ENCODE results near the gene BCAS4.

BCAS4 gene

DNA sequence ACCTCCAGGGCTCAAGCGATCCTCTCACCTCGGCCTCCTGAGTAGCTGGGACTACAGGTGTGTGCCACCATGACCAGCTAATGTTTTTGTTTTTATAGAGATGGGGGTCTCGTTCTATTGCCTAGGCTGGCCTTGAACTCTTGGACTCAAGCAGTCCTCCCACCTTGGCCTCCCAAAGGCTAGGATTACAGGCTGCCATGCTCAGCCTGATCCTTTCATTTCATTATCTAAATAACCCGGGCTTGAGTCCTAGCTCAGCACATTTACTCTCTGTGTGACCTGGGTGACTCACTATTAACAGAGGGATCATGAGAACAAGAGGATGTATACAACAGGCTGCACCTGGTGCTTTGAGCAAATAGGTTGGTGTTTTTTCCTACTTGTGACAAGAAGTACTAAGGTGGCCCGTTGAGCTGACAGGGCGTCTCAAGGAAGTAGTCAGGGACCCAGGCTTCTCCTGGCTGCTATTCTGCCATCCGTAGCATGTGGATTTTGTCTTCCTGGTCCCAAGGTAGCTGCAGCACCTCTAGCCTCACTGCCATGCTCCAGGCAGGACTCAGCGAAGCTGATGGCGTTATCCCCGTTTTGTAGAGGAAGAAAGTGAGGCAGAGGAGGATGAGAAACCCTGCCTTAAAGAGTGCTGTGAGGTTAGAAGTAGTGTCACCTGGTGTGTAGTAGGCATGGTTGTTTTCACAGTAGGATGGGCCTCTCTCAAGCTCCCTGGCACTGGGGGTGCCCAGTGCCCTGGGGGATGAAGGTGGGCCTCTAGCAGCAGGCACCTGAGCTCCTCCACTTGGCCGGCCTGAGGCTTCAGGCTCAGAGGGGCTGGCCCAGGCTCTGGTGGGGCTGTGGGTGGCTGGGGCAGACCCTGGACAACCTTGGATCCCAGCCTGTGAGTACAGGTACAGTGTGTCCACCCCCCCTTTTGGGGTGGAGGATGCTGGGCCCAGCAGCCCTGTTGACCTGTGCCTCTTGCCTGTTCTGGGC is 73.9 kb downstream of the BCAS4 start:
- Histone ChIP-seq H3K4me3 (ENCODE audit: control insufficient read depth in 1 of 7, extremely low read depth in 1 of 7, insufficient read depth in 4 of 7, low read depth in 2 of 7, low read length in 6 of 7) (no peak overlapping the region), H3K27me3 (replicated peaks in 2 of 5; ENCODE audit: control insufficient read depth in 4 of 5, insufficient read depth in 5 of 5, low read length in 4 of 5) (no peaks in the 10 kb centered on the region), H3K27ac (ENCODE audit: insufficient read depth in 1 of 2, low read depth in 1 of 2, low read length in 2 of 2, poor library complexity in 1 of 2, severe bottlenecking in 2 of 2) (no peak overlapping the region), H3K9me3 (ENCODE audit: control extremely low read depth in 1 of 5, control insufficient read depth in 4 of 5, insufficient read depth in 2 of 5, low read depth in 1 of 5, low read length in 4 of 5) (no peaks in the 10 kb centered on the region), H3K36me3 (ENCODE audit: control insufficient read depth in 4 of 4, insufficient read depth in 4 of 4, low read length in 3 of 4) (peaks cover 0 to 8% (median 3%) of the 10 kb centered on the region in 4 experiments), H3K4me1 (ENCODE audit: control extremely low read depth in 1 of 4, control insufficient read depth in 4 of 4, insufficient read depth in 4 of 4, low read length in 3 of 4) (peaks cover 0 to 17% (median 11%) of the 10 kb centered on the region in 4 experiments)
- ChIA-PET POLR2A (no interaction called here), CTCF (no interaction called here)
- 95% methylated on average over 7 of the region's 11 CpGs for WGBS (ENCODE audit: insufficient coverage)
- DNase-seq: no peak

DNA sequence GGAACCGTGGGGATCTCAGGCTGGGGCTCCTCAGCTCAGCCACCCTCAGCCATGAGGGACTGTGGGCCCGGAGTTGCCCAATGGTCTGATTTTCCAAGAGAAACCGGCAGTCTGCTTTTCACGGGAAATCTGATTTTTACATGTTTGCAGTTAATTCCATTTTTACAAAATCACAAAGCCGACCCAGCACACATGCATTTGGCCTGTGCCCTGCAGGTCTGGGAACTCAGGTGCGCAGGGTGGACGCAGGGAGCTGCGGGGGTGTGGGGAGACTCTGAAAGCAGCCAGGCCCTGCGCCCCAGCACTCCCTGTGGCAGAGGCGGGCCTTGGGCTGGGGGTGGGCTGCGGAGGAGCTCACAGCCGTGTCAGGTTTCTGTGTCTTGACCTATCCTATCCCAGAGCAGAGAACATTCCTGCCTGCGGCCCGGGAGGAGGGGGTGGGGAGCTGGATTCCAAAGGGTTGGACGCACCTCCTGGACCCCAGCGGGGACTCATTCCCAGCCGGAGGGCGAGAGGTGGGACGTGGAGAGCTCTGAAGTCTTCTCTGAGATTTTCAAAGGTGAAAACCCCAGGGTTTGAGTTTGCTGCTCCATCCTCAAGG is 75.8 kb downstream of the BCAS4 start:
- ChIA-PET POLR2A (no interaction called here), CTCF (interaction anchor here (1.0 to 1.7 kb wide), 7 partner anchors 13 to 52 kb away, joined by 3 to 5 read pairs (median 3); no protein-coding TSS in a partner anchor)
- peaks cover 0 to 10% (median 1%) of the 10 kb centered on the region in 4 experiments for H3K36me3 ChIP-seq (ENCODE audit: control insufficient read depth in 4 of 4, insufficient read depth in 4 of 4, low read length in 3 of 4)

DNA sequence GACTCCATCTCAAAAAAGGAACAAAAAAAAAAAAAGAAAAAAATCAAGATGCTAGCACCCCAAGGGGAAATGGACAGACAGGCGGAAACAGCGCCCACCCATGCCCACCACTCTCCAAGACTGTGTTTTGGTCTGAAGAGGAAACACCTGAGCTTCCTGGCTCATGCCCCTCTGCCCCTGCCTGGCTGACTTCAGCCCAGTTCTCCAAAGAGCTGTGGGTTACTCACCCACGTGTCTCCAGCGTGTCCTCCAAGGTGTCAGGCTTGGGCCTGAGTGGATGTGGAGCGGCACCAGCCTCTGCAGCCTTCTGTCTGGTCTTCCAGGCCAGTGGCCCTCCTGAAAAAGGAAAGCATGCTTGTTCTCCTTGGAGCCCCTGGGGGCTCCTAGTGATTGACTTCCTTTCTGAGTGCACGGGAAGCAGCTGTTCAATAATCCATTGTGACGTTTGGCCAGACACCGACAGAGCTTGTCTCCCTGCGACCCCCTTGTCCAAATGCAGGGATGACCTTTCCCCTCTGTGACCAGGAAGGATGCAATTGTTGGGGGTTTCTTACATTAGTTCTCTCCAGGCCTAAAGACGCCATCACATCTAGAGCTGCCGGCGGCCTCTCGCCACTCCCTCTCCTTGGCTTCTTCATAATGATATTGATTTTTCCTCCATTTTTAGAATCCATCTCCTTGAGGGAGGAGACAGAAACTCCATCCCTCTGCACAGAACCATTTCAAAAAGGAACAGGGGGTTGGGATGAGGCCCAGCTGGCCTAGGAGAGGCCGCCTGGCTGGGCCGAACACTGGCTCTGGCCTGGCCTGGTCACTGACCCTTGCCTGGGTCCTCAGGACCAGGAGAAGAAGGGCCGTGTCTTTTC is 77.9 kb downstream of the BCAS4 start:
- Histone ChIP-seq H3K9me3 (ENCODE audit: control extremely low read depth in 1 of 5, control insufficient read depth in 4 of 5, insufficient read depth in 2 of 5, low read depth in 1 of 5, low read length in 4 of 5) (no peaks in the 10 kb centered on the region), H3K27me3 (replicated peaks in 2 of 5; ENCODE audit: control insufficient read depth in 4 of 5, insufficient read depth in 5 of 5, low read length in 4 of 5) (no peaks in the 10 kb centered on the region), H3K27ac (ENCODE audit: insufficient read depth in 1 of 2, low read depth in 1 of 2, low read length in 2 of 2, poor library complexity in 1 of 2, severe bottlenecking in 2 of 2) (no peak overlapping the region), H3K4me1 (ENCODE audit: control extremely low read depth in 1 of 4, control insufficient read depth in 4 of 4, insufficient read depth in 4 of 4, low read length in 3 of 4) (peaks cover 0 to 17% (median 11%) of the 10 kb centered on the region in 4 experiments), H3K4me3 (ENCODE audit: control insufficient read depth in 1 of 7, extremely low read depth in 1 of 7, insufficient read depth in 4 of 7, low read depth in 2 of 7, low read length in 6 of 7) (no peak overlapping the region), H3K36me3 (ENCODE audit: control insufficient read depth in 4 of 4, insufficient read depth in 4 of 4, low read length in 3 of 4) (peaks cover 0 to 20% (median 9%) of the 10 kb centered on the region in 4 experiments)
- WGBS (ENCODE audit: insufficient coverage): 51% methylated on average over 16 of the region's 16 CpGs
- CTCF ChIA-PET: interaction anchor here (0.7 to 2.1 kb wide), 6 partner anchors 12 to 56 kb away, joined by 3 to 7 read pairs (median 6); no protein-coding TSS in a partner anchor
- POLR2A ChIA-PET: interaction anchor here (0.7 to 0.8 kb wide), 2 partner anchors 30 to 668 kb away, joined by 3 read pairs; no protein-coding TSS in a partner anchor
- DNase-seq: peak; percentile 36 to 96 (median 92)

More for the DNA sequence above, 75.8 kb downstream of the BCAS4 start:
- H3K27me3 ChIP-seq (replicated peaks in 2 of 5; ENCODE audit: control insufficient read depth in 4 of 5, insufficient read depth in 5 of 5, low read length in 4 of 5): no peaks in the 10 kb centered on the region
- H3K4me3 ChIP-seq (ENCODE audit: control insufficient read depth in 1 of 7, extremely low read depth in 1 of 7, insufficient read depth in 4 of 7, low read depth in 2 of 7, low read length in 6 of 7): no peak overlapping the region
- no peak for DNase-seq
- H3K9me3 ChIP-seq (ENCODE audit: control extremely low read depth in 1 of 5, control insufficient read depth in 4 of 5, insufficient read depth in 2 of 5, low read depth in 1 of 5, low read length in 4 of 5): no peaks in the 10 kb centered on the region
- no peak overlapping the region for H3K27ac ChIP-seq (ENCODE audit: insufficient read depth in 1 of 2, low read depth in 1 of 2, low read length in 2 of 2, poor library complexity in 1 of 2, severe bottlenecking in 2 of 2)
- WGBS (ENCODE audit: insufficient coverage): 97% methylated on average over 18 of the region's 19 CpGs
- peaks cover 0 to 17% (median 11%) of the 10 kb centered on the region in 4 experiments for H3K4me1 ChIP-seq (ENCODE audit: control extremely low read depth in 1 of 4, control insufficient read depth in 4 of 4, insufficient read depth in 4 of 4, low read length in 3 of 4)

DNA sequence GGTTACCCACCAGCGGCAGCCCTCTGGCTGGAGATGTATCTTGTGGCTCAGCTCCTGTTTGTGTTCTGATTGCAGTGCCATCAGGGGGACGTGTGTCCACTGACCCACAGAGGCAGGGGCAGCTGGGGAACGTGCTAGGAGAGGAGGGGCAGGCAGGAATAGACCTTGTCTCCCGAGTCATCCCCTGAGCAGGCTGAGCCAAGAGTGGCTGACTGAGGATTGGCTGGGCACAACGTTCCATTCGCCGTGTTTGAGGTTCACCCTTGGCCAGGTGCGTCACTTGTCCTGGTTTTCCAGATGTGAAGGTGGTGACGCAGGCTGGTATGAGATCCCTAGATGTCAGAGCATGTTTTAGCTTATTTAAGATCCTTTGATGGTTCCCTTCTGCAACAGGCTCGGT is 78.7 kb downstream of the BCAS4 start:
- WGBS (ENCODE audit: insufficient coverage): 84% methylated on average over 10 of the region's 10 CpGs
- CTCF ChIA-PET: interaction anchor here (1.0 to 2.1 kb wide), 3 partner anchors 22 to 55 kb away, joined by 3 to 7 read pairs (median 7); no protein-coding TSS in a partner anchor
- no peak overlapping the region for H3K4me3 ChIP-seq (ENCODE audit: control insufficient read depth in 1 of 7, extremely low read depth in 1 of 7, insufficient read depth in 4 of 7, low read depth in 2 of 7, low read length in 6 of 7)
- H3K9me3 ChIP-seq (ENCODE audit: control extremely low read depth in 1 of 5, control insufficient read depth in 4 of 5, insufficient read depth in 2 of 5, low read depth in 1 of 5, low read length in 4 of 5): no peaks in the 10 kb centered on the region
- peaks cover 0 to 17% (median 11%) of the 10 kb centered on the region in 4 experiments for H3K4me1 ChIP-seq (ENCODE audit: control extremely low read depth in 1 of 4, control insufficient read depth in 4 of 4, insufficient read depth in 4 of 4, low read length in 3 of 4)
- no peak for DNase-seq
- POLR2A ChIA-PET: no interaction called here
- no peak overlapping the region for H3K27ac ChIP-seq (ENCODE audit: insufficient read depth in 1 of 2, low read depth in 1 of 2, low read length in 2 of 2, poor library complexity in 1 of 2, severe bottlenecking in 2 of 2)
- H3K27me3 ChIP-seq (replicated peaks in 2 of 5; ENCODE audit: control insufficient read depth in 4 of 5, insufficient read depth in 5 of 5, low read length in 4 of 5): no peaks in the 10 kb centered on the region
- peaks cover 0 to 17% (median 7%) of the 10 kb centered on the region in 4 experiments for H3K36me3 ChIP-seq (ENCODE audit: control insufficient read depth in 4 of 4, insufficient read depth in 4 of 4, low read length in 3 of 4)

DNA sequence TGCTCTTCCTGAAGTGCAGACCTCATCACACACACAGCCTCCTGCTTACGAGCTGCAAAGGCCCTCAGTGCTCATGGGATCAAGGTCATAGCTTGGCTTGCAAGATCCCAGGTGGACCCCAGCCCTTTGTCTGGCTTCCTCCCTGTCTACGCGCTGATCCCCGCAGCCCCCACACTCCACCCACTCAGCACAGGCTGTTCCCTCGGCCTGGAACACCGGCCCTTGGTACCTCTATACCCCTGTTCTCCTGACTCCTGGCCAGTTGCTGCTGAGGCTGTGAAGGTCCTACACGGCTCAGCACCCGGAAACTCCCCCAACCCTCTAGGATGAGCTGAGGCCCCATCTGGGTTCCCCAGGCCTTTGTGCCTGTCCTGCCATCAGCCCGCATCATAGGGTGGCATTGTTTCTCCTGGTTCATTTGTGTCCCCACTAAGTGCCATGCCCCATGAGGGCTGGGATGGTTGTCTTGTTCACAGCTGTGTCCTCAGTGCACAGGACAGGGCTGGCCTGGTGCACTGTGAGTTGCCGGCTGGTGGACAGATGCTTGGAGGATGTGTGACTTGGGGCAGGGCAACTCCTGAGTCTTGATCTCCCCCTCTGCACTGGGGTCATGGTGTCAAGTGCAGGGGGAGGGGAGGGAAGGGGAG is 79.4 kb downstream of the BCAS4 start:
- H3K4me1 ChIP-seq (ENCODE audit: control extremely low read depth in 1 of 4, control insufficient read depth in 4 of 4, insufficient read depth in 4 of 4, low read length in 3 of 4): peaks cover 0 to 17% (median 11%) of the 10 kb centered on the region in 4 experiments
- DNase-seq: no peak
- H3K27ac ChIP-seq (ENCODE audit: insufficient read depth in 1 of 2, low read depth in 1 of 2, low read length in 2 of 2, poor library complexity in 1 of 2, severe bottlenecking in 2 of 2): no peak overlapping the region
- H3K36me3 ChIP-seq (ENCODE audit: control insufficient read depth in 4 of 4, insufficient read depth in 4 of 4, low read length in 3 of 4): peaks cover 0 to 20% (median 6%) of the 10 kb centered on the region in 4 experiments
- H3K4me3 ChIP-seq (ENCODE audit: control insufficient read depth in 1 of 7, extremely low read depth in 1 of 7, insufficient read depth in 4 of 7, low read depth in 2 of 7, low read length in 6 of 7): no peak overlapping the region
- POLR2A ChIA-PET: no interaction called here
- no peaks in the 10 kb centered on the region for H3K27me3 ChIP-seq (replicated peaks in 2 of 5; ENCODE audit: control insufficient read depth in 4 of 5, insufficient read depth in 5 of 5, low read length in 4 of 5)
- H3K9me3 ChIP-seq (ENCODE audit: control extremely low read depth in 1 of 5, control insufficient read depth in 4 of 5, insufficient read depth in 2 of 5, low read depth in 1 of 5, low read length in 4 of 5): no peaks in the 10 kb centered on the region
- 97% methylated on average over 10 of the region's 10 CpGs for WGBS (ENCODE audit: insufficient coverage)
- CTCF ChIA-PET: interaction anchor here (1.0 to 2.1 kb wide), 4 partner anchors 9 to 55 kb away, joined by 3 to 7 read pairs (median 6); no protein-coding TSS in a partner anchor
